Activated CD4-positive, CD25-positive, alpha-beta regulatory T cell treated with anti-CD3 and anti-CD28 coated beads, Interleukin-2, amount 50 U/mL, for 24 hours (primary cell): ENCODE measurements around the gene PDGFB.

Experiments
- ATAC-seq, 2 donors: fragments of 150-1000 bp; cut with Tn5 transposase; one replicate each; pipeline ENCODE4 v1.10.0; 2021; ENCODE audit warnings: mild to moderate bottlenecking in 1 of 2, moderate library complexity in 1 of 2

The PDGFB gene

GRCh38 chr22:39194098-39194497 is 50.7 kb downstream of the PDGFB start:
- no peak for ATAC-seq

GRCh38 chr22:39188809-39189208 is 56.0 kb downstream of the PDGFB start:
- no peak for ATAC-seq

GRCh38 chr22:39185601-39186012 is 59.2 kb downstream of the PDGFB start:
- no peak for ATAC-seq

GRCh38 chr22:39184586-39185577 is 59.9 kb downstream of the PDGFB start:
- ATAC-seq, result no peak

- ATAC-seq, result no peak
Observed at GRCh38 chr22:39183991-39184585, 60.7 kb downstream of the PDGFB start.

GRCh38 chr22:39182478-39183030 is 62.2 kb downstream of the PDGFB start:
- ATAC-seq, result no peak

GRCh38 chr22:39181778-39182177 is 63.0 kb downstream of the PDGFB start:
- no peak for ATAC-seq

- no peak for ATAC-seq
Observed at GRCh38 chr22:39181356-39181755, 63.4 kb downstream of the PDGFB start.

- ATAC-seq, result no peak
Observed at GRCh38 chr22:39179841-39180335, 64.9 kb downstream of the PDGFB start.

- ATAC-seq, result no peak
Observed at GRCh38 chr22:39179401-39179827, 65.4 kb downstream of the PDGFB start.

- no peak for ATAC-seq
Observed at GRCh38 chr22:39178206-39179111, 66.3 kb downstream of the PDGFB start.

- ATAC-seq, result no peak
Observed at GRCh38 chr22:39177791-39178190, 67.0 kb downstream of the PDGFB start.

GRCh38 chr22:39177456-39177775 is 67.4 kb downstream of the PDGFB start:
- ATAC-seq, result peak in 1 of 2 donors; percentile 21

GRCh38 chr22:39176714-39177455 is 67.9 kb downstream of the PDGFB start:
- no peak for ATAC-seq

GRCh38 chr22:39176143-39176713 is 68.6 kb downstream of the PDGFB start:
- ATAC-seq, result no peak

- no peak for ATAC-seq
Observed at GRCh38 chr22:39175353-39176142, 69.2 kb downstream of the PDGFB start.

GRCh38 chr22:39174498-39175352 is 70.1 kb downstream of the PDGFB start:
- peak in 1 of 2 donors; percentile 13 for ATAC-seq

- ATAC-seq, result peak in 1 of 2 donors; percentile 28
Observed at GRCh38 chr22:39173787-39174497, 70.8 kb downstream of the PDGFB start.
